Uterus (tissue), 4 donors: ENCODE data around the gene XKR7. TPM values are rescaled to one million over a fixed set of nuclear protein-coding genes. Genes with fewer than 3 reads are reported as not detected.

Experiments used
- DNase-seq, 2 donors: peaks; one replicate each; pipeline ENCODE4 v3.0.0-alpha.2; 2019 to 2020
- H3K27ac ChIP-seq, 2 donors: fragments of 200-600 bp; sonication (generic); 1 replicate in 1 of 2; 2 replicates in 1 of 2; pipeline ENCODE4 v1.5.1; 2016 to 2018
- H3K27me3 ChIP-seq, 2 donors: fragments of 200-600 bp; sonication (generic); one replicate each; pipeline ENCODE4 v1.5.1; 2018 to 2019; ENCODE audit warnings: control low read depth in 1 of 2
- H3K36me3 ChIP-seq, 2 donors: fragments of 200-600 bp; sonication (generic); one replicate each; pipeline ENCODE4 v1.5.1; 2019; ENCODE audit warnings: control low read depth in 1 of 2
- H3K4me1 ChIP-seq, 2 donors: fragments of 200-600 bp; sonication (generic); one replicate each; pipeline ENCODE4 v1.5.1; 2018 to 2019; ENCODE audit warnings: control low read depth in 1 of 2
- H3K4me3 ChIP-seq, 2 donors: fragments of 200-600 bp; sonication (generic); 1 replicate in 1 of 2; 2 replicates in 1 of 2; pipeline ENCODE4 v1.5.1; 2018 to 2019; ENCODE audit warnings: mild to moderate bottlenecking in 1 of 2
- H3K9me3 ChIP-seq, 2 donors: fragments of 200-600 bp; sonication (generic); one replicate each; pipeline ENCODE4 v1.5.1; 2019; ENCODE audit warnings: control low read depth in 1 of 2
- POLR2A ChIP-seq, 2 donors: fragments of 450-650 bp; IDR thresholded peaks; one replicate each; pipeline ENCODE4 v1.6.1; 2016; ENCODE audit warnings: antibody characterized with exemption in 2 of 2, mild to moderate bottlenecking in 1 of 2, moderate library complexity in 1 of 2
- intact Hi-C: fragments of 100-400 bp; cut with DNase I; formaldehyde crosslinking; loops from one replicate; pipeline ENCODE4 v1.15.1; 2023; ENCODE audit warnings: low total_unique reads
- total RNA-seq, 4 donors: library from RNA; depleted of rRNA in 3 of 4; stranded (reverse); fragments of >200 nt in 3 of 4; gene quantifications; one replicate each; pipeline versions ENCODE4 v1.1.0 to v1.2.4, GENCODE V29; 2014 to 2023
- TF ChIP-seq, protein P1 (sequence below), 4 experiments: fragments of 200-600 bp in 2 of 4; fragments of 450-650 bp in 2 of 4; sonication (generic) in 2 of 4; IDR thresholded peaks; one replicate each; pipeline ENCODE4 v1.5.1; 2016 to 2019; ENCODE audit warnings: antibody characterized with exemption in 4 of 4, mild to moderate bottlenecking in 2 of 4, moderate library complexity in 1 of 4
- donor health status: DM: yes; HTN: yes; CAD: no.

Gene XKR7
- total RNA-seq, 4 donors from 2014 or later, result 0.14 TPM; not detected in 3

DNA sequence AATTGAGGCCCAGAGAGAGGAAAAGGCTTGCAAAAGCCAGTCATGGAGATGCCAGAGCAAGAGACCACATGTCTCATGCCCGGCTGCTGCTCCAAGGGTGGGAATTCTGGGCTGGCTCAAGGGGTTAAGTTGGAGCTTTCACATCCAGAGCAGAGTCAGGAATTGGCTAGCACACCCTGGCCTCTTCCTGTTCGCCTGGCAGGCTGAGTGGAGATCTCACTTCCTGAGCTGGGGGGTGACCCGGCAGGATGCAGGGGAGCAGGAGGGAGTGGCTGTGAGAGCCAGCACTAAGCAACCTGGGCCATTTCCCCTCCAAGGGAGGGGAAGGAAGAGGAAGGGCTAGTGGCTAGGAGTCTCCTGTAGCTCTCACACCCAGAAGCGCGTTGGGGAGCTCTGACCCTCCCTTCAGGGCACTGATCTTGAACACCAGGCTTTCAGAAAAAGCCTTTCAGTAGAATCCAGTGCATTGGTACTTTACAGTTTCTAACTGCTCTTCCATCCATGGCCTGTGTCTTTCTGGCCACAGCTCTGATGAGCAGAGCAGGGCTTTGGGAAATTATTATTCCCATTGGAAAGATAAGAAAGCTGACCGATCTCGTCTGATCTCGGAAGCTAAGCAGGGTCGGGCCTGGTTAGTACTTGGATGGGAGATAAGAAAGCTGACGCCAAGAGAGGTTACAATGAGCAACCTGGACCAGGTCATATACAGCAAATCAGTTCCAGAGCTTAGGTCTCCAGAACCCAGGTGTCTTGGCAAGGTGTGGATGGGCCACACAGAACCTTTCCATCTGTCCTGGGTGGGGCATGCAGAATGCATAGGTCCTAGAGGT is 40.1 kb downstream of the XKR7 start:
- no peaks in the 10 kb centered on the region for H3K36me3 ChIP-seq
- intact Hi-C loops, result no loop called here
- H3K4me3 ChIP-seq, result no peak overlapping the region
- peak; percentile 22 to 70 for DNase-seq
- H3K9me3 ChIP-seq, result no peaks in the 10 kb centered on the region
- H3K4me1 ChIP-seq, result no peaks in the 10 kb centered on the region
- H3K27me3 ChIP-seq, result no peaks in the 10 kb centered on the region
- H3K27ac ChIP-seq, result peak overlapping the region; percentile 45 to 49
- TF ChIP-seq, protein P1, sequence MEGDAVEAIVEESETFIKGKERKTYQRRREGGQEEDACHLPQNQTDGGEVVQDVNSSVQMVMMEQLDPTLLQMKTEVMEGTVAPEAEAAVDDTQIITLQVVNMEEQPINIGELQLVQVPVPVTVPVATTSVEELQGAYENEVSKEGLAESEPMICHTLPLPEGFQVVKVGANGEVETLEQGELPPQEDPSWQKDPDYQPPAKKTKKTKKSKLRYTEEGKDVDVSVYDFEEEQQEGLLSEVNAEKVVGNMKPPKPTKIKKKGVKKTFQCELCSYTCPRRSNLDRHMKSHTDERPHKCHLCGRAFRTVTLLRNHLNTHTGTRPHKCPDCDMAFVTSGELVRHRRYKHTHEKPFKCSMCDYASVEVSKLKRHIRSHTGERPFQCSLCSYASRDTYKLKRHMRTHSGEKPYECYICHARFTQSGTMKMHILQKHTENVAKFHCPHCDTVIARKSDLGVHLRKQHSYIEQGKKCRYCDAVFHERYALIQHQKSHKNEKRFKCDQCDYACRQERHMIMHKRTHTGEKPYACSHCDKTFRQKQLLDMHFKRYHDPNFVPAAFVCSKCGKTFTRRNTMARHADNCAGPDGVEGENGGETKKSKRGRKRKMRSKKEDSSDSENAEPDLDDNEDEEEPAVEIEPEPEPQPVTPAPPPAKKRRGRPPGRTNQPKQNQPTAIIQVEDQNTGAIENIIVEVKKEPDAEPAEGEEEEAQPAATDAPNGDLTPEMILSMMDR (IDR thresholded peaks at IDR 0.05), result no peak
- TF ChIP-seq POLR2A (IDR thresholded peaks at IDR 0.05), result no peak

DNA sequence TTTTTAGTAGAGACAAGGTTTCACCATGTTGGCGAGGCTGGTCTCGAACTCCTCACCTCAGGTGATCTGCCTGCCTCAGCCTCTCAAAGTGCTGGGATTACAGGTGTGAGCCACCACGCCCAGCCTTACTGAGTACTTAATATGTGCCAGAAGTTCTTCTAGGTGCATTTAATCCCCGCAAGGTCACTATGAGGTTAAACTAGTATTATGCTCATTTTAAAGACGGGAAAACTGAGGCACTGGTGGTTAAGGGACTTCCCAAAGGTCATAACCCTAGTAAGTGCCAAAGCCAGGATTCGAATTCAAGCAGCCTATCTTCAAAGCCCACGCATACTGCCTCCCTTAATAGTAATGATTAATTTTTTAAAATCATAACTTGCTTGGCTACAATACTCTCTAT is 41.6 kb downstream of the XKR7 start:
- no peaks in the 10 kb centered on the region for H3K9me3 ChIP-seq
- intact Hi-C loops, result no loop called here
- TF ChIP-seq, protein P1 (IDR thresholded peaks at IDR 0.05), result no peak
- no peak for TF ChIP-seq POLR2A (IDR thresholded peaks at IDR 0.05)
- H3K4me3 ChIP-seq, result no peak overlapping the region
- DNase-seq, result no peak
- H3K4me1 ChIP-seq, result no peaks in the 10 kb centered on the region
- peak overlapping the region; percentile 20 to 33 for H3K27ac ChIP-seq
- H3K36me3 ChIP-seq, result no peaks in the 10 kb centered on the region
- no peaks in the 10 kb centered on the region for H3K27me3 ChIP-seq

DNA sequence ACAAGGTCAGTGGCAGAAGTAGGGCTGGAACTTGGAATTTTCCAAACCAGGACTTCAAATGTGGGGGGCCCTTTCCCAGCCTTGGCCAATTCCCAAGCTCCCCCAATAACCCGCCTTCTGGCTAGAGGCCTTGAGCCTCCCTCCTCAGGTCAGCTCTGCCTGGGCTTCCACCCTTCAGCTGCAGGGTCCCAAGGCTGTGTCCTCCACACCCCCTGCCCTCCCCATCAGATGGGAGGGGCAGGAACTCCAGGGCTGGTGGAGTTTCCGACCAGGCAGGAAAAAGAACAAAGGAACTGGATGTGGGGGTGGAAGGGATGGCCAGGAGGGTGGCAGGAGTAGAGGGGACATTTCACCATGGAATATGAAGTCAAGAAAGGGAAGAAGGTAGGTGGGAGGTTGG is 42.1 kb downstream of the XKR7 start, which contains the start of gene CCM2L:
Gene CCM2L (plus strand): TSS at position 338 of the 400 bp plus-strand sequence. CDS start 17 bp downstream, at position 355.
- H3K36me3 ChIP-seq, result no peaks in the 10 kb centered on the region
- no peaks in the 10 kb centered on the region for H3K4me1 ChIP-seq
- no peaks in the 10 kb centered on the region for H3K9me3 ChIP-seq
- intact Hi-C loops, result no loop called here
- DNase-seq, result peak in 1 of 2 donors; percentile 43
- no peaks in the 10 kb centered on the region for H3K27me3 ChIP-seq
- peak within 1 kb of the TSS; percentile 33 to 52 for H3K27ac ChIP-seq
- TF ChIP-seq, protein P1 (IDR thresholded peaks at IDR 0.05), result no peak
- TF ChIP-seq POLR2A (IDR thresholded peaks at IDR 0.05), result no peak
- peak within 1 kb of the TSS in 1 of 2 donors; percentile 15 for H3K4me3 ChIP-seq

DNA sequence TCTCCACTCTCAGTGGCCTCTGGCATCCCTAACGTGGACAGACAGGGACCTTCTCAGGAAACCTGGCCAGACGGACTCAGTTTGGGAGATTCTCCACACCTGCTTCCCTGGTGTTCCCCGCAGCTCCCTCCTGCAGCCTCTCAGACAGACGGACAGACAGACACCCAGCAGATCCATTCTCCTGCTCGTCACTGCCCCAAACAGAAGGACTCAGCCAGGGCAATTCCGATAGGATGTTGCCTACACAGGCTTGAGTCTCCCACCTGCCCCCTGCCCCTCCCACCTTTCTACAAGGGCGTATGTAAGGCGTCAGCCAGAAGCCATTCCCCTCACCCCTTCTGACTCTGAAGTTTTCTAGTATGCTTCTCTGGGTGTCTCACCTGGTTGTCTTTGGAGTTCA is 42.7 kb downstream of the XKR7 start:
- DNase-seq, result no peak
- Histone ChIP-seq H3K9me3 (no peaks in the 10 kb centered on the region), H3K4me3 (peak overlapping the region in 1 of 2 donors; percentile 15), H3K27me3 (no peaks in the 10 kb centered on the region), H3K36me3 (no peaks in the 10 kb centered on the region), H3K27ac (peak overlapping the region; percentile 33 to 52), H3K4me1 (no peaks in the 10 kb centered on the region)
- TF ChIP-seq POLR2A (IDR thresholded peaks at IDR 0.05), result no peak
- TF ChIP-seq, protein P1 (IDR thresholded peaks at IDR 0.05), result no peak
- intact Hi-C loops, result no loop called here

DNA sequence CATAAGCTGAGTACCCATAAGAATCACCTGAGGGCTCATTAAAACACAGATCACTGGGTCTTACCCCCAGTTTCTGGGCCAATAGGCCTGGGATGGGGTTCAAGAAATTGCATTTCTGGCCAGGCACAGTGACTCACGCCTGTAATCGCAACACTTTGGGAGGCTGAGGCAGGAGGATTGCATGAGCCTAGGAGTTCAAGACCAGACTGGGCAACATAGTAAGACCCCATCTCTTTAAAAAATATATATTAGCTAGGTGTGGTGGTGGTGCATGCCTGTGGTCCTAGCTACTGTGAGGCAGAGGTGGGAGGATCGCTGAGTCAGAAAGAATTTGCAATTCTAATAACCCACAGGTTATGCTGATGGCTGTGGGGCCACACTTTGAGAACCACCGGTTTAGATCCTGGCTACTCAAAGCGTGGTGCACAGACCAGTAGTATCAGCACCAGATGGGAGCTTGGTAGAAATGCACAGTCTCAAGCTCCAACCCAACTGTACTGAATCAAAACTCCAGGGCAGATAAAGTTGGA is 44.3 kb downstream of the XKR7 start:
- Histone ChIP-seq H3K4me1 (no peaks in the 10 kb centered on the region), H3K36me3 (no peaks in the 10 kb centered on the region), H3K9me3 (no peaks in the 10 kb centered on the region), H3K4me3 (no peak overlapping the region), H3K27ac (no peak overlapping the region), H3K27me3 (no peaks in the 10 kb centered on the region)
- intact Hi-C loops, result no loop called here
- no peak for DNase-seq
- TF ChIP-seq, protein P1 (IDR thresholded peaks at IDR 0.05), result no peak
- TF ChIP-seq POLR2A (IDR thresholded peaks at IDR 0.05), result no peak
